Left ventricle myocardium superior (tissue), 1 donor: Measurements from ENCODE around the gene BRAT1. TPM values are rescaled to one million over a fixed set of nuclear protein-coding genes. Genes with fewer than 3 reads are reported as not detected.

Experiments used
- ATAC-seq: fragments of 200-7000 bp; cut with Tn5 transposase; one replicate; pipeline ENCODE4 v1.9.1; 2020; ENCODE audit warnings: mild to moderate bottlenecking, moderate library complexity
- DNase-seq: peaks from one replicate; pipeline ENCODE4 v3.0.0-alpha.2; 2020
- intact Hi-C: fragments of 100-400 bp; cut with micrococcal nuclease; formaldehyde crosslinking; loops from one replicate; pipeline ENCODE4 v1.11.0; 2022
- total RNA-seq: library from RNA; stranded (reverse); fragmentation: NEBNext Ultra II Directional; extraction: Animal tissue kit (Norgen Biotek cat#: 25700); gene quantifications from one replicate; pipeline ENCODE4 v1.2.1, GENCODE V29; 2021
- donor health status: DM: no; HTN: yes; CAD: no; lungs with severe emphysema.

Gene BRAT1
- total RNA-seq, 1 donor from 2014 or later, result 16.5 TPM

DNA sequence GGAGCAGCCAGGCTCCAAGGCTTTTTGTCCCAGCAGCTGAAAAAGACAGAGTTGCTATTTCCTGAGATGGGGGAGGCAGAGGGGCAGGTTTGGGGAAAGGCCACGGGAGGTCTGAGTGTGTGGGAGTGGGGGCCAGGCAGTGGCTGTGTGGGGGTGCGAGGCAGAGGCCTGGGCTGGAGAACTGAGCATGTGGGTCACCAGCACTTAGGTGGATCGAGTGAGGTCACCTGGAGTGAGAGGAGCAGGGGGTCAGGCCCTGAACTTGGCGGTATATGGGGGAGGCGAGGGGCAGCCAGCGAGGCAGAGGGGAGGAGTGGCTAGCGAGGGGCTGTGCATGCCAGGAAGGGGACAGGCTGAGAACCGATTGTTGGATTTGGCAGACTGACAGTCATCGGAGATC lies 31.8 kb upstream of the BRAT1 start:
- ATAC-seq, result no peak
- intact Hi-C loops, result no loop called here
- DNase-seq, result no peak

DNA sequence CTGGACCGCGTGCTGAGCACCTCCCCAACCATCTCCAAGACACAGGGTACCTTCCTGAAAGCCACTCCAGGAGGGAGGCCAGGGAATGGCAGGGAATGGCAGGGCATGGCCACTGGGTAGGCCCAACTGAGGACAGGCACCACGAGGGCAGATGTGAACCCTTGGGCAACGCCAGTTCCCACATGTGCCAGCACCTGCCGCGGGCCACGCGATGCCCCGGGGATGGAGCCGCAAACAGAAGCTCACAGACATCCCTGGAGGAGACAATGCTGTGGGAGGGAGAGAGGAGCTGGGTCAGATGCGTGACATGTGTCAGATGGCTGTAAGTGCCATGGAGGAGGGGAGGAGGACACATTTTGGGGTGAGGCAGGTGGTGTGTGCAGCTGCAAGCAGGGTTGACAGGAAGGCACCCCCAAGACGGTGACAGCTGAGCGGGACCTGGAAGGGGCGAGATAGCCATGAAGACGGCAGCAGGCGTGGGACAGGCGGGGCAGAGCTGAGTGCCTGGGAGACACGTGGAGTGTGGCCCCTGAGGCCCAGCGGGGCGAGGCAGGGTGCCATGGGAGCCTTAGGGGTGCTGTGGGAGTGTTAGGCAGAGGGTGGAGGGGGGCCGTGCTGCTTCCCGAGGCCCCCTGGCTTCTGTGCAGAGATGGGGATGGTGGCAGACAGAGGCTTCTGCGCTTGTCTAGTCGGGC lies 31.1 kb upstream of the BRAT1 start:
- ATAC-seq (no peak), DNase-seq (no peak)
- intact Hi-C loops, result no loop called here

DNA sequence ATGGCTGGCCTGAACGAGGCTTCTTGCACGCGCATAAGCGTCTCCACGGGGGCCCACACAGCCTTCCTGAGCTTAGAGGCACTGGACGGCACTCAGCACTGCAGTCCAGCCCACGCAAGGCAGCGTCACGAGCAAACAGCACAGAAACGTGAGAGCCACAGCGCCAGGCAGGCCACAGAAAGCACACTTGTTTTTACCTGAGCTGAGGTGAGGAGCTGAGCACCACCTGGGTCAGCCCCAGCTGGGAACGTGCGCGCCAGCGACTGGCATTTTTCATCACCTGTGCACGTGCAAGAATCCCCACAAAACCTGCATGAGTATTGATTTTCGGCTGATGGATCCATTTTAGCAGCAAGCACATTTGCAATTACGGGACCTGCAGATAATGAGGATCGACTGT lies 30.1 kb upstream of the BRAT1 start:
- DNase-seq, result no peak
- intact Hi-C loops, result no loop called here

DNA sequence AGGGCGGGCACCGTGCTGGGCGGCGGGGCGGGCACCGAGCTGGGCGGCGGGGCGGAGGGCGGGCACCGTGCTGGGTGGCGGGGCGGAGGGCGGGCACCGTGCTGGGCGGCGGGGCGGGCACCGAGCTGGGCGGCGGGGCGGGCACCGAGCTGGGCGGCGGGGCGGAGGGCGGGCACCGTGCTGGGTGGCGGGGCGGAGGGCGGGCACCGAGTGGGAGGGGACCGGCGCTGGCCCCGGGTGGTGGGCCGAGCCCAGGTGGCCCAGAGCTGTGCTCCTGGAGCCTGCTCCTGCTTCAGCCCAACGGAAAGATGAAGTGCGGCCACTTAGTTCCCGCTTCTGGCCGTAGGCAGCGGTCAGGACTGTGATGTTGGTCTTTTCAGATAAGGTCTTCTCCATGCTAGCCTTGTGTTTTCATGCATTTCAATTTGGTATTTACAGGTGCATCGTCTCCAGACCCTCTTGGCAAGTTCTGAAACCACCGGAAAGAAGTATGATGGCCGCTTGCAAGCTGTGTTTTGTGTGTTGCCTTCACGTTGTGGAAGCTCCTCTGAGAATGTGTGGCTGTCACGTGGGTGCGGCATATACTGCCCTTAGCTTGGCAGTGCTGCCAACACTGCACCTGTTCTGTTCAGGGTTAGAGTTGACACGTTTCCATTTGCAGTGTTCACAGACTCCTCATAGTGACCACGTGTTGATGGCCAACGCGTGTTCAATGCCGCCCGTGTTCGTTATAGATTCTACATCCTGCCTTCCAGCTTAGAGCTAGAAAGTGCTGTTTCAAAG lies 28.7 kb upstream of the BRAT1 start:
- DNase-seq, result no peak
- intact Hi-C loops, result no loop called here
- no peak for ATAC-seq

More for the DNA sequence above, 30.1 kb upstream of the BRAT1 start:
- ATAC-seq, result no peak

DNA sequence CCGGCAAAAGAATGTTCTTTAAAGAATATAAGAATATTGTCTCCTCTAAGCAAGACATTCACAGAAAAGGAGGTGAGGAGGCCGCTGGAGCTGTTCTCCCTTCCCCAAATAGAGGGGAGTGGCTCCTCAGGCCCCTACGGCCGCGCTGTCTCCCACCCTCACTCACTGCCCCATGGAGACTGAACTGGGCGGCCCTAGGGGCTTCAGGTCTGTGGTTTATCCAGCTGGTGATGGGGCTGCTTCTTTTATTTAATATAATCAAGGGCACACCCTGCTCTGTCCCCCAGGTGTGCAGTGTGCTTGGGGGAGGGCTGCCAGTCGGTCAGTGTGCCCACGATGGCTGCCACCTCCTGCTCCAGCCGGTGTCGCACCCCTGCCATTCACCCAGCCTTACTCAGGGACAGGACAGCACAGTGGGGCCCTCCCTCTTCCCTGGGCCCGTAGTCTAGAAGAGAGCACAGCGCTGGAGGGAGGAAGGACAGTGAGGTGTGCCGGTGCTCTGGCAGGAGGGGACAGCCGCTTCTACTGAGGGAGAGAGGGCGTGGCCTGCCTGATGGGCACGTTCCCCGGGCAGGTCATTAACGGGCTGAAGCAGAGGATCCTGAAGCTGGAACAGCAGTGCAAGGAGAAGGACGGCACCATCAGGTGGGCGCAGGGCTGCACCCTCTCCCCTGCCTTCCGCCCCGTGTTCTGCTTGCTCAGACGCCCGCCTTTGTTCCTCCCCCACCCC lies 26.8 kb upstream of the BRAT1 start:
- intact Hi-C loops, result no loop called here
- no peak for DNase-seq
- ATAC-seq, result no peak

DNA sequence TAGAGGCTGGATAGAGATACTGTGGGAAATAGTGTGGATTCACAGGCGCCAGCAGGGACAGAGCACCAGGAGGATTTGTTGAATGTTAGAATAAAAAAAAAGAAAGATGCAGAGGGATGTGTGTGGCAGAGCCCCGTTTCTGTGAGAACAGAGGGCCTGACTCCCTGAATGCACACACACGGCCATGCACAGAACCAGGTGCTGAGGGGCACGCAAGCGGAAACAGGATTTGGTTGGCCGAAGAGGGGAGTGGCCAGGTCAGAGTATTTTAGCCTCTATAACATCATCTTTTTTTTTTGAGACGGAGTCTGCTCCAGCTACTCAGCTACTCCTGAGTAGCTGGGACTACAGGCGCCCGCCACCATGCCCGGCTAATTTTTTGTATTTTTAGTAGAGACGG lies 25.3 kb upstream of the BRAT1 start:
- DNase-seq (no peak), ATAC-seq (no peak)
- intact Hi-C loops, result no loop called here

DNA sequence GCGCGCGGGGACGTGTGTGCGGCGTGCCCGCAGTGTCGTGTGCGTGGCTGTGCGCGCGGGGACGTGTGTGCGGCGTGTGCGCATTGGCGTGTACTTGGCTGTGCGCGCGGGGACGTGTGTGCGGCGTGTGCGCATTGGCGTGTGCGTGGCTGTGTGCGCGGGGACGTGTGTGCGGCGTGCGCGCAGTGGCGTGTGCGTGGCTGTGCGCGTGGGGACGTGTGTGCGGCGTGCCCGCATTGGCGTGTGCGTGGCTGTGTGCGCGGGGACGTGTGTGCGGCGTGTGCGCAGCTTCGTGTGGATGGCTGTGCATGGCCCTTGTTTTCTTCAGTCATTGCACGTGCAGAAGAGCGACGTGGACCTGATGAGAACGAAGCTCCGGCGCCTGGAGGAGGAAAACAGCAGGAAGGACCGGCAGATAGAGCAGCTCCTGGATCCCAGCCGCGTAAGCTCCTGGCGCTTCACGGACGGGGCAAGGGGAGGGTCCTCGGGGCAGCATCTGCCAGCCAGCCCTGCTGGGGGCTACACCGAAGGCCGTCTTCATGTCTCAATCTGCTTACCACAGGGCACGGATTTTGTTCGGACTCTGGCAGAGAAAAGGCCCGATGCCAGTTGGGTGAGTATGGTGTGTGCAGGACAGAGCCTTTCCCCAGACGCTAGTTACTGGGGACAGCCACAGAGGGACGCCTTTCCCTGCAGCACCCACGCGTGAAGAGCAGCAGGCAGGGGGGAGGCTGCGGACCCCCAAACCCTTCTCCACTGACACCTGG lies 22.8 kb upstream of the BRAT1 start:
- no peak for DNase-seq
- intact Hi-C loops, result no loop called here
- no peak for ATAC-seq

DNA sequence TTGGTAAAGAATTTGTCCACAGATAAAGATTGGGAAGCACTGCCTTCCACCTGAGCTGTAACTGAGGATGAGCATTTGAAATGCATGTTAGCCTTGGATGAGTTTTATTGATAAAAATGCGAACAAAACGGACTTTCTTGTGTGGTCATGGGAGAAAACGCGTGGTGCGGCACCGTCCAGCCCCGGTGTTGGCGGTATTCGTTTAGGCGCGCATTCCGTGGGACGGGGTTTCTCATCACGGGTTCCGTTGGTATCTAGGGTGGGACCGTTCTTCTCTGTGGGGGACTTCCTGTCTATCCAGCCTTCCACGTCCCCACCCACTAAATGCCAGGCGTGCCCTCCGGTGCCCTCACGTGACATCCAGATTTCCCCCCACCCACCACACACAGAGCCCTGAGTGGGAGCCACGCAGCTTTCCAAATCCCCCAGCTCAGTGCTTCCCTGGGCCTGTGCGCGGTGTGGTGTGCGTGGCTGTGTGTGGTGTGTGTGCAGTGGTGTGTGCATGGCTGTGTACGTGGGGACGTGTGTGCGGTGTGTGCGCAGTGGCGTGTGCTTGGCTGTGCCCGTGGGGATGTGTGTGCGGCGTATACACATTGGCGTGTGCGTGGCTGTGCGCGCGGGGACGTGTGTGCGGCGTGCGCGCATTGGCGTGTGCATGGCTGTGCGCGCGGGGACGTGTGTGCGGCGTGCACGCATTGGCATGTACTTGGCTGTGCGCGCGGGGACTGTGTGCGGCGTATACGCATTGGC lies 21.6 kb upstream of the BRAT1 start:
- DNase-seq, result no peak
- no peak for ATAC-seq

DNA sequence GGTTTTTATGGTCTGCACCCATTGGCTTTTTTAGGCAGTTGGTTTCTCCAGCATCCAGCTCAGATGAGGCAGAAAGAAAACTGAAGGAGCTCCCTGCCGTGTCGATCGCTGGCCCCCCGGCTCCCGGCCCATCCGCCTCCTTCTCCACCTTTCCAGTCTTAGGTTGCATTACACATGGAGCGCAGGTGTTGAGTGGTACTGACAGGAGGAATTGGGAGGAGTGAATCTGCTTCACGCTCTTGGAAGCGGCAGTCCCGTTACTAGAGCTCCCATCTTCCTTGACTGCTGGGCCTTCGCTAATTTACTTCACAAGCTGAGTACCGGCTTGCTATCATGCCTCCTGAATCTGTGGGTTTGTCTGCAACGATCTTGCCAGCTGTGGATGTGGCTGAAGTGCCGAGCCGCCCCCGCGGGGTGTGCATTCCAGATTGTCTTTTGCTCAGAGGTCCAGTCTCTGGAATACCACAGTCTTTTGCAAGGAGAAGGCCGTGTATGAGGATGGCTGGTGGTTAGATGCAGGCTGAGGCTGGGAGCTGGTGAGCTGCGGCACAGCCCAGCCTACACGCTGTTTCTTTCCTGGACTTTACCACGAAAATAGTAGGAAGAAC lies 20.5 kb upstream of the BRAT1 start:
- intact Hi-C loops, result no loop called here
- no peak for ATAC-seq
- DNase-seq, result no peak

More for the DNA sequence above, 21.6 kb upstream of the BRAT1 start:
- intact Hi-C loops, result no loop called here

DNA sequence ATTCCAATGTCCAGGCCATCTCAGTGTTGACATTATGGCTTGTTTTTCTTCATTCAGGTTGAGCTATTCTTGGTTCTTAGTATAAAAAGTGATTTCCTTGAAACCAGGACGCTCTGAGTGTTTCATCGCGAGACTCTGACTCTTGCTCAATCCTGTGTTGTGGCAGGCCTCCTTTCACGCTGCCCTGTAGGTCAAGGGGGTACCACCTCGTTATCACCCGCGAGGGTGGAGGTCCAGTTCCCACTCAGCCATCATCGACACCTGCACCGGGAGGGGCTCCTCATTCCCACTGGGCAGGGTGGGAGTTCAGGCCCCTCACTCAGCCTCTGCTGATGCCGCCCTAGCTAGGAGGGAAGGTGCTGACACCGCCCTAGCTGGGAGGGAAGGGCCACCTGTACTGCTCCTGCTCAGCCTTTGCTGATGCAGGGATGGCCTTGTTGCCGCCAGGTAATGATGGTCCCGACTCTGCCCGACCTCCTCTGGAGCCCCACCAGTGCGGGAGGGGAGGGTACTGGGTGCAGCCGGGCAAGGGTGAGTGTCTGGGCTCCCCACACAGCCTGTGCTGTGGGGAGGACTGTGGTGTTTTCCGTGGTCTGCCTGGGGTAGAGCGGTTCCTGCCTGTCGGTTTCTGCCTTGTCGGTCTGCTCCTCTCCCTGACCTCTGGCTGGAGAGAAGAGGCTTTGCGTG lies 19.9 kb upstream of the BRAT1 start:
- DNase-seq (no peak), ATAC-seq (no peak)
- intact Hi-C loops, result no loop called here

DNA sequence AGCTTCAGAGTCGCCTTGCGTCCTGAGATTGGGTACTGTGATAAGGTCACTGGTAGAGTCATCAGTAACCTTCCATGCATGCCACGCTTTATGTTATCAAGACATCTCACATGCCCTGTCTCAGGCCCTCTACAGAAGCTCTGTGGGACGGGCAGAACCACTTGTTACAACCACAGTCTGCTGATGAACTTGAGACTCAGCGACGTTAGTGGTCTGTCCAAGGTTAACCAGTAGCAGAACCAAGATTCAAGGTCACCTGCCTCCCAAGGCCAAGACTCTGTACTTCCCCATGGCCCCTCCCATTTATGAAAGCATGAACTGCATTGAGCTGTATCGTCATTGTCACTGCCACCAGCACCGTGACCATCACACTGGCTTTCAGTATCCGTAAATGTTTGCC lies 18.4 kb upstream of the BRAT1 start:
- intact Hi-C loops, result no loop called here
- ATAC-seq (no peak), DNase-seq (no peak)

DNA sequence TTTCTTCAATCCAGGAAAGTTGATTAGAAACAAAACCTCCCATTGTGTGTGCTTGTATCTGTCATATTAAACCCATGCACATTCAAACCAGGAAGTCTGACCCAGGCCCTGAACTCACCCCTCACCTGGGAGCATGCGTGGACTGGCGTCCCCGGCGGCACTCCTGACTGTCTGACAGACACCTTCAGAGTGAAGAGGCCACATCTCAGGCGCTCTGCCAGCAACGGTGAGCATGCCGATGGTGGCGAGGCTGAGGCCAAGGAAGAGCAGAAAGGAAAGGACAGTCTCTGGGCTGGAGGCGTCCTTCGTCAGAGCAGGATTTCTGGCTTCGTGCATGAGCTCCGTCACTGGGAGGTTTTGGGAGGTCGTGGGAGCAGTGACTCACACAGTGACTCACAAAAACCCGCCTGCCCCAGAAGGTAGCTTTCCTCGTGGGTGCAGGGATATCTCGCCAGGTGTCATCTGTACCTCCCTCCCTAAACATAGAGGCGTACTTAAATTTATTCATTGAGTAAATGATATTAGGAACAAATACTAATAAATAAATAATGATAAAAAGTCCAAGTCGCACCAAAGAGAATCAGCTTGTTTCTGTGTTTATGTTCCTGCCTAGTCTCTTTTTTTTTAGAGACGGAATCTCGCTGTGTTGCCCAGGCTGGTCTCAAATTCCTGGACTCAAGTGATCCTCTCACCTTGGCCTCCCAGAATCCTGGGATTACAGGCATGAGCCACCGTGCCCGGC lies 16.9 kb upstream of the BRAT1 start:
- intact Hi-C loops, result no loop called here
- no peak for DNase-seq
- ATAC-seq, result no peak

DNA sequence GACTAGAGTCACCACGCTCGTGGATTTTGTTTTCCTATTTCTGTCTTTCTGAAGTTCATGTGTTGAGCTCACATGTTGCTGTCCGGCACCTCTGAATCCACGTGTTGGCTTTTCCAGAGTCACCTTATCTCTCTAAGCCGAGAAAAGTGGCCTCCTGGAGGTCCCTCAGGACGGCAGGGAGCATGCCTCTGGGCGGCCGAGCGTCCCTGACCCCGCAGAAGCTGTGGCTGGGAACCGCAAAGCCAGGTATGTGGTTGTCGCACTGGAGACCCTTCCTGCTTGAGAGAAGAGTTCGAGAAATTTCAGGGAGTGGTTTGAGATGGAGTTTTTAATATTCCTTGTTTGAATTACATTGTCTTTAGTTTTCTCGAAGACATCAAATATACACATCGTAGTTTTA lies 16.1 kb upstream of the BRAT1 start:
- ATAC-seq (no peak), DNase-seq (no peak)
- intact Hi-C loops, result no loop called here

DNA sequence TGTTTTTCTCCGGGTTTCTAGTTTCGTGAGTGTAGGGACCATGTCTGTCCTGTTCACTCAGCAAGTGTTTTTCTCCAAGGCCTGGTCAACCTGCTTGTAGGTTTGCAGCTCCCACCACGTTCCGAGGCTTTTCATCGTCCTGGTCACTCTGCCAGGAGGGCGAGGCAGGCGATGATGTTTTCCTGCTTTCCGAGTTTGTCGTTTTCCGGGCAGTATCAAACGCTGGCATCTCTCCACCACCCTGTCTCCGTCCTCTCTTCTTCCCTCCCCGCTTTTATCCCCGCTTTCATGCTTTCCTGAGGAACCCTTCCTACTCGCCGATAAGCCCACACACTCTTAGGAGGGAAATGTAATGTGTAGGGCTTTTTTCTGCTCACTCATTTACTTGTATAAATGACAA lies 14.7 kb upstream of the BRAT1 start:
- DNase-seq (no peak), ATAC-seq (no peak)
- intact Hi-C loops, result no loop called here

DNA sequence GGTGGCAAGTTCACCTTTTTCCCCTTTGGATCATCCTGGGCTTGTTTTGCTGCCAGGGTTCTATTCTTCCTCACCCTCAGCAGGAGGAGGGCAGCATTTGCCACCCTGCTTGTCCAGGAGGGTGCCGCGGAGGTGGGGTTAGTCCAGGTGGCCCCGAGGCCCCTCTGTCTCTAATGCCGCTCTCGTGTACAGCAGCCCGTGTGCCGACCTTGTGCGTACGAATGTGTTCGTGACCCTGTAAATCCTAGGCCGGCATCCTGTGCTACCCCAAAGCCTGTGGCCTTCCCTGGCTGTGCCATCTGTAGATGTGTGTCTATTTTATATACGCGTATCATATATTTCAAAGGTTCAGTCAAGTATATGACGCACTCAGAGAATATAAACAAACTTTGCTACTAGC lies 14.1 kb upstream of the BRAT1 start:
- intact Hi-C loops, result loop anchor here (10.0 kb wide), 1 partner anchor 95 kb away; the partner anchor contains the start of gene GRIFIN
- ATAC-seq (no peak), DNase-seq (no peak)

DNA sequence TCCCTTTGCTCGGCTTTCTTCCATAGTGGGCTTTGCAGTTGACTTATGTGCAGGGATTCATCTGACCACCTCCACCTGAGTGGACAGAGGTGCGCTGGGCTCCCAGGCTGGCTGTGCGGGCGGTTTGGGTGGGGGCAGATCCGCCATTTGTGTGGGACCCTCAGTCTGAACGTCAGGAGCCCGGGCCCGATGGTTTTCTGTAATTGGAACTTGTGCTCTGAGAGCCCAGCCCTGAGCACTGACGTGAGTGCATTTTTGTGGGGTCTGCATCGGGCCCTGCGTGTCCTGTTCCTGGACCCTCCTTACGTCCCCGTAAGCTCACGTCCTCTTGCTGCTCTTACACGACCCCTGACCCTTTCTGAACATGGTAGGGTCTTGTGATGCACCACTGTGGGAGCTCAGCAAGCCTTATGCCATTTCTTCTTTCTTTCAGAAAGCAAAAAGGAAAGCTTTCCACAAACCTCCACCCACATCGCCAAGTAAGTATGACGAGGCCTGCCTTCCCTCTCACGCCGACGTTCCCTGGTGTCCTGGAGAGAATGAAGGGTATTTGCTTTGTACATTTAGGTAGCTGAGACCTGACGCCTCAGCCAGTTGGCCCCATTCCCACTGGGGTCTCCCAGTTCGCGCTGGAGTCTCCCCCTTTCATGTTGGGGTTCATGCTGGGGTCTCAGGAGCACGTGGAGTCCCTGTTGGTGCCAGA lies 13.3 kb upstream of the BRAT1 start:
- intact Hi-C loops, result loop anchor here (10.0 kb wide), 1 partner anchor 94 kb away; the partner anchor contains the start of gene GRIFIN
- ATAC-seq, result no peak
- DNase-seq, result no peak
